ENCODE measurements around the gene ATP8A2.

The ATP8A2 gene

GRCh38 chr13:25679159-25679558 lies 307.4 kb downstream of the ATP8A2 start:
- Histone ChIP-seq H3K4me2 (ENCODE audit: low read depth, low read length) (no peak overlapping the region), H3K79me2 (ENCODE audit: low read length) (no peaks in the 10 kb centered on the region), H2AFZ (ENCODE audit: low read length) (no peak overlapping the region), H3F3A (ENCODE audit: insufficient read depth, low read length) (no peaks in the 10 kb centered on the region), H3K9me2 (replicated peaks; ENCODE audit: insufficient read depth, low read length) (no peaks in the 10 kb centered on the region), H3K9ac (ENCODE audit: low read length) (no peak overlapping the region), H3K27me3 (replicated peaks; ENCODE audit: insufficient read depth, low read length) (no peaks in the 10 kb centered on the region), H3K4me3 (ENCODE audit: low read length) (no peak overlapping the region), H3K4me1 (ENCODE audit: low read length) (no peaks in the 10 kb centered on the region), H4K20me1 (ENCODE audit: insufficient read depth, low read length) (no peaks in the 10 kb centered on the region), H3K9me3 (replicated peaks; ENCODE audit: insufficient read depth, low read length) (no peaks in the 10 kb centered on the region), H3K27ac (ENCODE audit: low read length) (no peak overlapping the region), H3K36me3 (replicated peaks; ENCODE audit: insufficient read depth, low read length) (no peaks in the 10 kb centered on the region)
- no peak for DNase-seq
- TF ChIP-seq EZH2 (optimal IDR thresholded peaks at IDR 0.05; ENCODE audit: low read depth, low read length) (no peak), CTCF (IDR thresholded peaks at IDR 0.05; ENCODE audit: low read length) (no peak), EZH2phosphoT487 (IDR thresholded peaks at IDR 0.05; ENCODE audit: low read length) (no peak)

GRCh38 chr13:25679936-25680335 lies 308.2 kb downstream of the ATP8A2 start:
- H3K79me2 ChIP-seq (ENCODE audit: low read length), result no peaks in the 10 kb centered on the region
- no peaks in the 10 kb centered on the region for H4K20me1 ChIP-seq (ENCODE audit: insufficient read depth, low read length)
- no peak for DNase-seq
- no peaks in the 10 kb centered on the region for H3K9me2 ChIP-seq (replicated peaks; ENCODE audit: insufficient read depth, low read length)
- H2AFZ ChIP-seq (ENCODE audit: low read length), result no peak overlapping the region
- no peak overlapping the region for H3K9ac ChIP-seq (ENCODE audit: low read length)
- no peaks in the 10 kb centered on the region for H3K9me3 ChIP-seq (replicated peaks; ENCODE audit: insufficient read depth, low read length)
- H3K4me2 ChIP-seq (ENCODE audit: low read depth, low read length), result no peak overlapping the region
- no peaks in the 10 kb centered on the region for H3F3A ChIP-seq (ENCODE audit: insufficient read depth, low read length)
- H3K4me3 ChIP-seq (ENCODE audit: low read length), result no peak overlapping the region
- H3K4me1 ChIP-seq (ENCODE audit: low read length), result no peaks in the 10 kb centered on the region
- no peak for TF ChIP-seq CTCF (IDR thresholded peaks at IDR 0.05; ENCODE audit: low read length)
- no peak for TF ChIP-seq EZH2phosphoT487 (IDR thresholded peaks at IDR 0.05; ENCODE audit: low read length)
- no peak for TF ChIP-seq EZH2 (optimal IDR thresholded peaks at IDR 0.05; ENCODE audit: low read depth, low read length)
- no peaks in the 10 kb centered on the region for H3K36me3 ChIP-seq (replicated peaks; ENCODE audit: insufficient read depth, low read length)
- no peaks in the 10 kb centered on the region for H3K27me3 ChIP-seq (replicated peaks; ENCODE audit: insufficient read depth, low read length)
- no peak overlapping the region for H3K27ac ChIP-seq (ENCODE audit: low read length)

DNA sequence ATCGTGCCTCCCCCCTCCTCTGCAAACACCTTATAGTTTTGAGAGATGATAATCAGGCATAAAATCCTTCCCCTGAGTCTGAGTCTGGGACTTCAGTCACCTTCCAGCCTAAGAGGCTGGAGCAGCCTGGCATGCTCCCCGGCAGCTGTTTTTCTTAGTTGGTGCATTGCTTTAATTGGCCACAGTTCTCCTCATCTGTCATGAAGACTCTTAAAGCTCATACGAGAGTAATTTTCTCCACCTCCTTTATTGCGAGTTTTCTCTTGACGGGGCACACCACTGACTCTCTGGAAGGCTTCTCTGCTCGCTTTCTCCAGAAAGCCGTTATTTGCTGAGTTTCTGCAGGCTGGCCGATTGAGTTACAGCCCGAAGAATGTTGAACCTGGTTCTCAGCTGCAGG lies 310.5 kb downstream of the ATP8A2 start:
- no peak for DNase-seq
- Histone ChIP-seq H3F3A (ENCODE audit: insufficient read depth, low read length) (no peaks in the 10 kb centered on the region), H3K4me3 (ENCODE audit: low read length) (no peak overlapping the region), H3K36me3 (replicated peaks; ENCODE audit: insufficient read depth, low read length) (no peaks in the 10 kb centered on the region), H3K27me3 (replicated peaks; ENCODE audit: insufficient read depth, low read length) (no peaks in the 10 kb centered on the region), H2AFZ (ENCODE audit: low read length) (no peak overlapping the region), H3K4me1 (ENCODE audit: low read length) (no peaks in the 10 kb centered on the region), H3K9ac (ENCODE audit: low read length) (no peak overlapping the region), H4K20me1 (ENCODE audit: insufficient read depth, low read length) (no peaks in the 10 kb centered on the region), H3K9me2 (replicated peaks; ENCODE audit: insufficient read depth, low read length) (no peaks in the 10 kb centered on the region), H3K79me2 (ENCODE audit: low read length) (no peaks in the 10 kb centered on the region), H3K4me2 (ENCODE audit: low read depth, low read length) (no peak overlapping the region), H3K9me3 (replicated peaks; ENCODE audit: insufficient read depth, low read length) (no peaks in the 10 kb centered on the region), H3K27ac (ENCODE audit: low read length) (no peak overlapping the region)
- TF ChIP-seq EZH2phosphoT487 (IDR thresholded peaks at IDR 0.05; ENCODE audit: low read length) (no peak), EZH2 (optimal IDR thresholded peaks at IDR 0.05; ENCODE audit: low read depth, low read length) (no peak), CTCF (IDR thresholded peaks at IDR 0.05; ENCODE audit: low read length) (no peak)

Measured in MM.1S (cell line).